Measurements from ENCODE around the gene CEP104. TPM values are rescaled to one million over a fixed set of nuclear protein-coding genes. Genes with fewer than 3 reads are reported as not detected.

Gene CEP104
- total RNA-seq, 1 donor from 2014 or later = 47.3 TPM

- H3K4me3 ChIP-seq (ENCODE audit: low read depth, low read length) = peak within 1 kb of the TSS; percentile 86
- DNase-seq (ENCODE audit: low read depth) = peak; percentile 41
- peaks cover 2% of the 10 kb centered on the region for H3K27me3 ChIP-seq (ENCODE audit: control insufficient read depth, insufficient read depth, low read length)
- TF ChIP-seq CTCF (IDR thresholded peaks at IDR 0.05; ENCODE audit: insufficient read depth, low read length, poor library complexity, severe bottlenecking) = no peak
- no peaks in the 10 kb centered on the region for H3K36me3 ChIP-seq (ENCODE audit: control insufficient read depth, insufficient read depth, low read length)
Observed at GRCh38 chr1:3796215-3797061, 60.6 kb downstream of the CEP104 start, which contains the start of gene LRRC47. LRRC47 (minus strand) TSS chr1:3796498; CDS start chr1:3796476, 22 bp downstream.

- H3K27me3 ChIP-seq (ENCODE audit: control insufficient read depth, insufficient read depth, low read length) = peaks cover 2% of the 10 kb centered on the region
- DNase-seq (ENCODE audit: low read depth) = no peak
- H3K36me3 ChIP-seq (ENCODE audit: control insufficient read depth, insufficient read depth, low read length) = no peaks in the 10 kb centered on the region
- no peak for TF ChIP-seq CTCF (IDR thresholded peaks at IDR 0.05; ENCODE audit: insufficient read depth, low read length, poor library complexity, severe bottlenecking)
- H3K4me3 ChIP-seq (ENCODE audit: low read depth, low read length) = peak overlapping the region; percentile 86
Observed at GRCh38 chr1:3795453-3796214, 61.4 kb downstream of the CEP104 start.

- Histone ChIP-seq H3K4me3 (ENCODE audit: low read depth, low read length) (no peak overlapping the region), H3K27me3 (ENCODE audit: control insufficient read depth, insufficient read depth, low read length) (no peaks in the 10 kb centered on the region), H3K36me3 (ENCODE audit: control insufficient read depth, insufficient read depth, low read length) (peaks cover 1% of the 10 kb centered on the region)
- DNase-seq (ENCODE audit: low read depth) = no peak
- no peak for TF ChIP-seq CTCF (IDR thresholded peaks at IDR 0.05; ENCODE audit: insufficient read depth, low read length, poor library complexity, severe bottlenecking)
Observed at GRCh38 chr1:3790952-3791351, 66.1 kb downstream of the CEP104 start.

- no peak overlapping the region for H3K4me3 ChIP-seq (ENCODE audit: low read depth, low read length)
- H3K36me3 ChIP-seq (ENCODE audit: control insufficient read depth, insufficient read depth, low read length) = peaks cover 1% of the 10 kb centered on the region
- no peak for DNase-seq (ENCODE audit: low read depth)
- TF ChIP-seq CTCF (IDR thresholded peaks at IDR 0.05; ENCODE audit: insufficient read depth, low read length, poor library complexity, severe bottlenecking) = no peak
- H3K27me3 ChIP-seq (ENCODE audit: control insufficient read depth, insufficient read depth, low read length) = no peaks in the 10 kb centered on the region
Observed at GRCh38 chr1:3790500-3790923, 66.5 kb downstream of the CEP104 start.

GRCh38 chr1:3789421-3790300, 67.3 kb downstream of the CEP104 start:
- no peak for DNase-seq (ENCODE audit: low read depth)
- Histone ChIP-seq H3K27me3 (ENCODE audit: control insufficient read depth, insufficient read depth, low read length) (no peaks in the 10 kb centered on the region), H3K36me3 (ENCODE audit: control insufficient read depth, insufficient read depth, low read length) (peaks cover 3% of the 10 kb centered on the region), H3K4me3 (ENCODE audit: low read depth, low read length) (no peak overlapping the region)
- no peak for TF ChIP-seq CTCF (IDR thresholded peaks at IDR 0.05; ENCODE audit: insufficient read depth, low read length, poor library complexity, severe bottlenecking)
